HG03457 (cell line): ENCODE results near the gene CALCOCO2.
A peak's percentile ranks its signal among the peaks of the same experiment; 100 is the strongest.
"Not testable (repeated sequence)": the region's sequence is repeated elsewhere in the genome, so short reads cannot be mapped to it uniquely, and the experiment has no call there.

Experiments
- ATAC-seq: cut with Tn5 transposase; IDR thresholded peaks from one replicate; pipeline ENCODE4 v1.9.1; 2021; ENCODE audit warnings: moderate number of reproducible peaks; ENCODE audit not compliant: unreplicated experiment

Gene CALCOCO2

GRCh38 chr17:48820936-48821335 lies 9.9 kb upstream of the CALCOCO2 start:
- ATAC-seq: not testable (repeated sequence)

DNA sequence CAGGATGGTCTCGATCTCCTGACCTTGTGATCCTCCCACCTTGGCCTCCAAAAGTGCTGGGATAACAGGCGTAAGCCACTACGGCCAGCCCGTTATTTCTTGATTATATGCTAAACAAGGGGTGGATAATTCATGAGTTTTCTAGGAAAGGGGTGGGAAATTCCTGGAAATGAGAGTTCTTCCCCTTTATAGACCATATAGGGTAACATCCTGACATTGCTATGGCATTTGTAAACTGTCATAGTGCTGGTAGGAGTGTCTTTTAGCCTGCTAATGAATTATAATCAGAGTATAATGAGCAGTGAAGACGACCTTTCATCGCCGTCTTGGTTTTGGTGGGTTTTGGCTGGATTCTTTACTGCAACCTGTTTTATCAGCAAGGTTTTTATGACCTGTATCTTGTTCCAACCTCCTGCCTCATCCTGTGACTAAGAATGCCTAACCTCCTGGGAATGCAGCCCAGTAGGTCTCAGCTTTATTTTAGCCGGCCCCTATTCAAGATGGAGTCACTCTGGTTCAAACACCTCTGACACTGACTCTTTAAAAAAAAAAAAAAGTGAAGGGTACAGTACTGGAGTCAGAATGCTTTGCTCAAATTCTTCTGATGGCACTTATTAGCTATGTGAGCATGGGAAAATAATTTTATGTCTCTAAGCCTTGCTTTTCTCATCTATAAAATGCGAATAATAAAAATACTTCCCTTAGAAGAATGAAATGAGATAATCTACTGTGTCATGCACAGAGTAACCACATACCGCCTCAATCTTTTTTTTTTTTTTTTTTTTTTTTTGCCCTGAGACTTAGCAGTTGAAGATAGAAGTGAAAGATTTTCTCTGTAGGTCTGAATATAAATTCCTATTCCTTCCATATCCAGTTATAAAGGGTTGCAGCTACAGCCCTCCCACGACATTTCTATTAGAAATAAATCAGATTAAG lies 5.1 kb upstream of the CALCOCO2 start:
- ATAC-seq: no peak

DNA sequence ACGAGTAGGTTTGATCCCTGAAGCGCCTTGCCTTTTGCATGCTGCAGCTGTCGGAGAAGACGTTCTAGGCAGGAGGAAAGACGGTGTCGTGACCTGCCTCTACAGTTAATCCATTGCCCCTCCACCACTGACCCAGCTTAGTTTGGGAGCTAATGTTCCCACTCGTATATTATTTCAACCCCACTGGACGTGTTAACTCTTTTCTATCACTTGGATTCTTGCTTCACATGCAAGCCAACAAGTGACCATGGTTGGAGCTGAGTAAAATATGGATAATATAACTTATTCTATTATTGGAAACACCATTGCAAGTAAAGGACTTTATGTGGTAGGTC lies 681 bp downstream of the CALCOCO2 start:
- ATAC-seq: peak; percentile 11

DNA sequence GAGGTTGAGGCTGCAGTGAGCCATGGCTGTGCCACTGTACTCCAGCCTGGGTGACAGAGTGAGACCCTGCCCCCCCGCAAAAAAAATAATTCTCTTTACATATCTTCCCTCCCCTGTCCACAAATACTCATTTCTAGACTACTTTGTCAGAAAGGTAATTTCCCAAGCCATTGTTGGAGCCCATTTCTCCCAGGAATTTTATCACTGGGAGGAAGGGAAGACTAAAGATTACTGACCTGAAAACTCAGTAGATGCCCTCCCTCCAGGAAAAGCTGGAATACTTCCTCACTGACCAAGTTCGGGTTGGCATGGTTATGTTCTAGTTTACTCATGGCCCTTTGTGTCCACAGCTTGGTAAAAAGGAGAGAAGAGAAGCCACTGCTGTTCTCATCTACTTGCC lies 4.1 kb downstream of the CALCOCO2 start:
- ATAC-seq: no peak

GRCh38 chr17:48835971-48836370 lies 5.1 kb downstream of the CALCOCO2 start:
- ATAC-seq: no peak

- ATAC-seq: not testable (repeated sequence)
Observed at GRCh38 chr17:48837458-48837857, 6.6 kb downstream of the CALCOCO2 start.

GRCh38 chr17:48840441-48840840 lies 9.6 kb downstream of the CALCOCO2 start:
- no peak for ATAC-seq

DNA sequence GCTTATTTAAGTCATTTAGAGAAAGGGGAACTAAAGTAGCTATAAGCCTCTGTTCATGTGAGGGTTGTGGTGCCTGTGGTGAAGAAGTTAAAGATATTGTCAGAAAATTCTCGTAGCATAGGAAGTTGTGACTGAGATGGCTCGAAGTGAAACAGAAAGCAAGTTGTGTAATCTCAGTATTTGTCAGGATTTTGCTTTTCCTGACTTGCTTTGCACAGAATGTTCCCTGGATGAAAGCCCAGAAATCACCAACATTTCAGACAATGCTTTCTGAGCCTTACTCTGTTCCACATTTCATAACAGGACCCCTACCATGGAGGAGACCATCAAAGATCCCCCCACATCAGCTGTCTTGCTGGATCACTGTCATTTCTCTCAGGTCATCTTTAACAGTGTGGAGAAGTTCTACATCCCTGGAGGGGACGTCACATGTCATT lies 10.6 kb downstream of the CALCOCO2 start:
- peak; percentile 54 for ATAC-seq

DNA sequence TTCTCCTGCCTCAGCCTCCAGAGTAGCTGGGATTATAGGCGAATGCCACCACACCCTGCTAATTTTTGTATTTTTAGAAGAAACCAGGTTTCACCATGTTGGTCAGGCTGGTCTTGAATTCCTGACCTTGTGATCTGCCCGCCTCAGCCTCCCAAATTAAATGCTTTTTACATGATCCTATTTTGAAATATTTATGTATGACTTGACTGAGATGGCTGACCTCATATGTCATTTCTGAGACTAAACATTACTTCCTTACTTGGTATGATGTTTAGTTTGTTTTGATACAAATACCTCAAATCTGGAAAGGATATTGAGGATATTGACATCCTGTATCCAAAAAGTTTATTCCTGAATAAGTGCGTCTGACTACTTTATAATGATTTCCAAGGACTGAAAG lies 11.9 kb downstream of the CALCOCO2 start:
- ATAC-seq: no peak

DNA sequence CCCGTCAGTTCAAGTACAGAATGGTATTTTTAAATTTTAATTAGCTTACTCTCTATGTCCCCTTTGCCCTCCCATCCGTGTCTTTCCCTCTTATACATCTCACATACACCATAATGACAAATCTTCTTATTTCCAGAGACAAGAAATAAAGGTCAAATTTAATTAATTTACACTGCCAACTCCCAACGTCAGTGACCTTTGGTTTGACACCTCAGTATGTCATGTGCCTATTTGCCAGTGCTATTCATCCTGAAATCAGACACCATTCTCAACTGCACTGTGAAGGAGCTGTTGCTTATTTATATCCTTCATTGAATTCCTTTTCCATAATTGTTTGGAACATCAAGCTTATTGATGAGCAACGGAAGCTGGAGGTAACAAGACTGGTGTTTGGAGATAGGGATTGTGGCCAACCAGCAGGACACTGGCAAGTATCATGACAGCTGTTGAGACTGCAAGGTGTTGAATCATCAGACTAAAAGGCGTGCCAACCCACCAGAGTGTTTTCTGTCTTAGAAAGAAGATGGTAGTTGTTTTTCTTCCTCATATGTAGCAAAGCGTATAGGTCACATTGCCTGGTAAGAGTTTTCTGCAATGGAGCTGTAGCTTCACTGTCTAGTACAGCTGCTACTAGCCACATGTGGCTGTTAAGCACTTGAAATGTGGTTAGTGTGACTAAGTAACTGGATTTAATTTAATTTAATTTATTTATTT lies 12.5 kb downstream of the CALCOCO2 start:
- ATAC-seq: no peak

- ATAC-seq: no peak
Observed at GRCh38 chr17:48850792-48851323, 20.0 kb downstream of the CALCOCO2 start.

DNA sequence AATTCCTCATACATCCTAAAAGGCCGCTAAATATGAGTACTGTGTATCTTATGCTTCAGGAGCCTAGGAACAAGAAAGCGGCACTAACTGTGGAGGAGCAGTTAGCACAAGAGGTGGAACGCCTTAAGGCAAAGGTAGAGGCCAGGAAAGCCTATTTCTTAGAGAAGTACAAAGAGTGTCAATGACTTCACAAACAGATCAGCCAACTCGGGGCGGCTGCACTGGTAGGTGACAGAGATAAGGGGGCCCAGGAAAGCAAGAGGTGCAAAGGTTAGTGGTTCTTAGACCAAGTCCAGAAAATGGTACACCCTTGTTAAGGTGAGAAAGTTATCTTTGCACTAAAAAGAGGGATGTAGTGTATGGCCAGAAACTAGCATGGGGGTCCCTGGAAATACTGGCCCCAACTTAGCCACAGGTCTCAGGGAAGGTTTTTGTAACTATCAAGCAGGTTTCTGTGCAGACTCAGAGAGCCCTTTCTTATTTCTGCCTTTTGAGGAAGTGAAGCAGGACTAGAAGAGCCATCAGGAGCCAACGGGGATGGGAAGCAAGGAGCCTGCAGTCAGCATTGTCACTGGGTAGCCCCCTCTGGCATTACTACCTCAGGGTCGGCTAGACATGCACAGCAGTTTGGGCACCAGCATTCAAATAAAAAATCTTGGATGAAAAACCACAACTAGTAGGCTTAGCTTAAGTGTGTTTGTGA lies 24.1 kb downstream of the CALCOCO2 start:
- no peak for ATAC-seq

- ATAC-seq: no peak
Observed at GRCh38 chr17:48856122-48856821, 25.4 kb downstream of the CALCOCO2 start.

DNA sequence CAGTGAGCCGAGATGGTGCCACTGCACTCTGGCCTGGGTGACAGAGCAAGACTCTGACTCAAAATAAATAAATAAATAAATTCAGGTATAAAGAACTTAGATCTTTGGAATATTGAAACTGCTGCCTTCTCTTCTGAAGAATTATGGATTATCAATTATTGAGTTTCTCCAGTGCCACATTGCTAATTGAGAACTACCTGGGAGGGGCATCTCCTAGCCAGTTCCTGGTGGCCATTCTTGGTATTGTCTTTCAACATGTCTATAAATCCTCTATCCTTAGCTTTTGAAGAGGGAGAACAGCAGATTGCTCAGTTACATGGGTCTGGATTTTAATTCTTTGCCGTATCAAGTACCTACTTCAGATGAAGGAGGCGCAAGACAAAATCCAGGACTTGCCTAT lies 29.2 kb downstream of the CALCOCO2 start:
- no peak for ATAC-seq

GRCh38 chr17:48860456-48860855 lies 29.6 kb downstream of the CALCOCO2 start:
- ATAC-seq: no peak

- ATAC-seq: no peak
Observed at GRCh38 chr17:48868916-48869500, 38.2 kb downstream of the CALCOCO2 start.

DNA sequence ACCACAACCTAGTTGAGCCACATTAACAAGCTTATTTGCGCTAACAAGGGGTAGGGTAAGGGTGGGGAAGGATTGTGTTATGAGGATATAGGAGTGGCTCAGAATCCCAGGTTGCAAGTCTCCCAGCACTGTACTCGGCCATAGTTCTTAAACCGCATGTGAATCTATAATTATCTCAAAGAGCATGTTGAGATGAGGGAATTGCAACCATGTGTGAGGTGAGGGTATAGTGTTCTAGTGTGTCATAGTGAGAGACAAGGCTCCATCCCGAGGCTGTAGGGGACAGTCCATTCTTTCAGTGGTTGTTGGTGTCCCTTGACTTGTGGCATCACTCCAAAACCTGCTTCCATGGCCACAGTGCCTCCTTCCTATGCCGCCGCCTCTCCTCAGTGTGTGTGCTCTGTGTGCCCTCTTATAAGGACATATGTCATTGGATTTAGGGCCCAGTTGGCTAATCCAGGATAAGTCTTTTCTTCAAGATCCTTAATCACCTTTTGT lies 39.0 kb downstream of the CALCOCO2 start:
- no peak for ATAC-seq

DNA sequence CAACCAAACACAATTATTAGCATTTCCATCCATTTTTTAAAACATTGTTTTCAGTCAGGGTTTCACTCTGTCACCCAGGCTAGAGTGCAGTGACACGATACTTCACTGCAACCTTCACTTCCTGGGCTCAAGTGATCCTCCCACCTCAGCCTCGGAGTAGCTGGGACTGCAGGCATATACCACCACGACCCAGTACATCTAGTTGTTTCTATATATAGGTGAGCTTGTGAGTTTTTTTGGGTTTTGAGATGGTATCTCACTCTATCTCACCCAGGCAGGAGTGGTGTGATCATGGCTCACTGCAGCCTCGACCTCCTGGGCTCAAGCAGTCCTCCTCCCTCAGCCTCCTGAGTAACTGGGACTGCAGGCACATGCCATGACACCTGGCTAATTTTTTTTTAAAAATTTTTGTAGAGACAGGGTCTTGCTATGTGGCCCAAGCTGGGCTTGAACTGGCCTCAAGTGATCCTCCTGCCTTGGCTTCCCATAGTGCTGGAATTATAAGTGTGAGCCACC lies 40.3 kb downstream of the CALCOCO2 start:
- no peak for ATAC-seq

DNA sequence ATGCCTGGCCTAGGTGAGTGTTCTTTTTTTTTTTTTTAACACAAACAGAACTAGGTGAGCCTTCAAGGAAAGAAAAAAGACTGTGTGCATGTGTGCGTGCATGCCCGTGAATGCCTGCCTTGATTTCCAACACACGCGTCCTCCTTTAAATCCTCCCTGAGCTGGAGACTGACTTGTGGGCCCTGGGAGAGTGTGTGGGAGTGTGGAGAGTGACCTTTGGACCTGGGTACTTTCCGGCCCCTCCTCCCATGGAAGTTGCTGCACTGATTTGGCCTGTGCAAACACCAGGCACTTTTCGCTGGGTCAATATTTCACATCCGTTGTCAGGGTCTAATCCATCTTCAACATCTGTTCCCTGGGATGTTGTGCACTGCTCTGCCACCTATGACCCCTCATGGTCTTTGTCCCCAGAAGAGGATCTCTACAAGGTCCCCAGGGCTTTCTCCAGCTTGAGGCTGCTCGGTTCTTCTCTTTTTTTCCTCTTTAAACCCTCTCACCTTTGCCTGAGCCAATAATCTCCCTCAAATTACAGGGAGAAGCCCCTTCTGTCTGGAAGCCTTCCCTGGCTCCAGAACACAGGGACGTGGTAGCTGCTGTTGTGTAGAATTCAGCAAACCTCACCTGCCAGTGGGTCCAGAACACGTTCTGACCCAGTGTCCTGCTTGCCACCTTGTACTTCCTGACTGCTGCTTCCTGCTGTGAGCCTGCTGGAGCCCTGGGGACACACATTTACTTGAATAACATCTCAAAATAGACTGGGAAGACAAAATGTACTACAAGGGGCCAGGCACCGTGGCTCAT lies 40.9 kb downstream of the CALCOCO2 start:
- ATAC-seq: no peak
